ENCODE measurements around the gene ANKRD36.
"Not testable (repeated sequence)": the region's sequence is repeated elsewhere in the genome, so short reads cannot be mapped to it uniquely, and the experiment has no call there.

ANKRD36 gene

GRCh38 chr2:97180391-97180790 lies 67.4 kb downstream of the ANKRD36 start:
- H3K36me3 ChIP-seq (ENCODE audit: insufficient read depth, low read length); H3K27ac ChIP-seq (ENCODE audit: low read depth, low read length, poor library complexity, severe bottlenecking); H3K4me2 ChIP-seq (ENCODE audit: low read length); H3K79me2 ChIP-seq (ENCODE audit: insufficient read depth, low read length); H3K9ac ChIP-seq (ENCODE audit: low read length); H3K9me2 ChIP-seq (ENCODE audit: low read depth, low read length); H3K9me3 ChIP-seq (ENCODE audit: low read length); H2AFZ ChIP-seq (ENCODE audit: low read length); H4K20me1 ChIP-seq (ENCODE audit: insufficient read depth, low read length); H3K27me3 ChIP-seq (ENCODE audit: insufficient read depth, low read length); H3K4me3 ChIP-seq (ENCODE audit: low read depth, low read length, poor library complexity, severe bottlenecking); H3F3A ChIP-seq (ENCODE audit: insufficient read depth, low read length); H3K4me1 ChIP-seq (ENCODE audit: insufficient read depth, low read length, severe bottlenecking): not testable (repeated sequence)

- H3K9me3 ChIP-seq (ENCODE audit: low read length); H3F3A ChIP-seq (ENCODE audit: insufficient read depth, low read length); H3K27ac ChIP-seq (ENCODE audit: low read depth, low read length, poor library complexity, severe bottlenecking); H3K9ac ChIP-seq (ENCODE audit: low read length); H3K4me3 ChIP-seq (ENCODE audit: low read depth, low read length, poor library complexity, severe bottlenecking); H3K4me2 ChIP-seq (ENCODE audit: low read length); H4K20me1 ChIP-seq (ENCODE audit: insufficient read depth, low read length); H3K9me2 ChIP-seq (ENCODE audit: low read depth, low read length); H3K79me2 ChIP-seq (ENCODE audit: insufficient read depth, low read length); H3K4me1 ChIP-seq (ENCODE audit: insufficient read depth, low read length, severe bottlenecking); H3K27me3 ChIP-seq (ENCODE audit: insufficient read depth, low read length); H2AFZ ChIP-seq (ENCODE audit: low read length): not testable (repeated sequence)
- peaks cover 48% of the 10 kb centered on the region; the same call in 1 of the 2 replicates for H3K36me3 ChIP-seq (ENCODE audit: insufficient read depth, low read length)
These were observed 82.4 kb downstream of the ANKRD36 start for GRCh38 chr2:97195349-97195748.

GRCh38 chr2:97197251-97197650 lies 84.3 kb downstream of the ANKRD36 start:
- H3K27ac ChIP-seq (ENCODE audit: low read depth, low read length, poor library complexity, severe bottlenecking); H3K4me3 ChIP-seq (ENCODE audit: low read depth, low read length, poor library complexity, severe bottlenecking); H3K9me2 ChIP-seq (ENCODE audit: low read depth, low read length); H2AFZ ChIP-seq (ENCODE audit: low read length); H3K9ac ChIP-seq (ENCODE audit: low read length); H3K27me3 ChIP-seq (ENCODE audit: insufficient read depth, low read length); H4K20me1 ChIP-seq (ENCODE audit: insufficient read depth, low read length); H3K4me2 ChIP-seq (ENCODE audit: low read length); H3K9me3 ChIP-seq (ENCODE audit: low read length); H3F3A ChIP-seq (ENCODE audit: insufficient read depth, low read length); H3K79me2 ChIP-seq (ENCODE audit: insufficient read depth, low read length): not testable (repeated sequence)
- H3K36me3 ChIP-seq (ENCODE audit: insufficient read depth, low read length), result peaks cover 41% of the 10 kb centered on the region; the same call in 1 of the 2 replicates
- H3K4me1 ChIP-seq (ENCODE audit: insufficient read depth, low read length, severe bottlenecking), result peaks cover 13% of the 10 kb centered on the region

- not testable (repeated sequence) for H3K4me2 ChIP-seq (ENCODE audit: low read length); H3K27me3 ChIP-seq (ENCODE audit: insufficient read depth, low read length); H4K20me1 ChIP-seq (ENCODE audit: insufficient read depth, low read length); H3K4me3 ChIP-seq (ENCODE audit: low read depth, low read length, poor library complexity, severe bottlenecking); H3K9ac ChIP-seq (ENCODE audit: low read length); H3K9me3 ChIP-seq (ENCODE audit: low read length); H3K9me2 ChIP-seq (ENCODE audit: low read depth, low read length); H3F3A ChIP-seq (ENCODE audit: insufficient read depth, low read length); H3K79me2 ChIP-seq (ENCODE audit: insufficient read depth, low read length); H2AFZ ChIP-seq (ENCODE audit: low read length)
- H3K27ac ChIP-seq (ENCODE audit: low read depth, low read length, poor library complexity, severe bottlenecking), result peak overlapping the region; percentile 50
- H3K36me3 ChIP-seq (ENCODE audit: insufficient read depth, low read length), result peaks cover 30% of the 10 kb centered on the region; the same call in 1 of the 2 replicates
- peaks cover 13% of the 10 kb centered on the region for H3K4me1 ChIP-seq (ENCODE audit: insufficient read depth, low read length, severe bottlenecking)
These were observed 87.9 kb downstream of the ANKRD36 start for GRCh38 chr2:97200887-97201286.

GRCh38 chr2:97202643-97203250 lies 89.8 kb downstream of the ANKRD36 start:
- not testable (repeated sequence) for H3K79me2 ChIP-seq (ENCODE audit: insufficient read depth, low read length); H2AFZ ChIP-seq (ENCODE audit: low read length); H4K20me1 ChIP-seq (ENCODE audit: insufficient read depth, low read length); H3K27me3 ChIP-seq (ENCODE audit: insufficient read depth, low read length); H3K27ac ChIP-seq (ENCODE audit: low read depth, low read length, poor library complexity, severe bottlenecking); H3F3A ChIP-seq (ENCODE audit: insufficient read depth, low read length); H3K9me2 ChIP-seq (ENCODE audit: low read depth, low read length); H3K4me2 ChIP-seq (ENCODE audit: low read length); H3K4me3 ChIP-seq (ENCODE audit: low read depth, low read length, poor library complexity, severe bottlenecking); H3K9me3 ChIP-seq (ENCODE audit: low read length); H3K9ac ChIP-seq (ENCODE audit: low read length)
- Histone ChIP-seq H3K4me1 (ENCODE audit: insufficient read depth, low read length, severe bottlenecking) (peaks cover 13% of the 10 kb centered on the region), H3K36me3 (ENCODE audit: insufficient read depth, low read length) (peaks cover 20% of the 10 kb centered on the region; the same call in 1 of the 2 replicates)

All from OCI-LY1 (cell line).